HG03196 (cell line): Measurements from ENCODE around the gene NKAIN2.

Experiments used
- ATAC-seq: cut with Tn5 transposase; IDR thresholded peaks from one replicate; pipeline ENCODE4 v1.9.1; 2021; ENCODE audit not compliant: unreplicated experiment

The NKAIN2 gene

GRCh38 chr6:124479991-124480430 lies 676.3 kb downstream of the NKAIN2 start:
- ATAC-seq, result no peak

- ATAC-seq, result no peak
Observed at GRCh38 chr6:124482071-124482491, 678.4 kb downstream of the NKAIN2 start.

- ATAC-seq, result no peak
Observed at GRCh38 chr6:124487623-124488431, 684.2 kb downstream of the NKAIN2 start.

GRCh38 chr6:124490122-124490521 lies 686.5 kb downstream of the NKAIN2 start:
- ATAC-seq, result no peak

GRCh38 chr6:124493259-124493658 lies 689.6 kb downstream of the NKAIN2 start:
- ATAC-seq, result no peak

DNA sequence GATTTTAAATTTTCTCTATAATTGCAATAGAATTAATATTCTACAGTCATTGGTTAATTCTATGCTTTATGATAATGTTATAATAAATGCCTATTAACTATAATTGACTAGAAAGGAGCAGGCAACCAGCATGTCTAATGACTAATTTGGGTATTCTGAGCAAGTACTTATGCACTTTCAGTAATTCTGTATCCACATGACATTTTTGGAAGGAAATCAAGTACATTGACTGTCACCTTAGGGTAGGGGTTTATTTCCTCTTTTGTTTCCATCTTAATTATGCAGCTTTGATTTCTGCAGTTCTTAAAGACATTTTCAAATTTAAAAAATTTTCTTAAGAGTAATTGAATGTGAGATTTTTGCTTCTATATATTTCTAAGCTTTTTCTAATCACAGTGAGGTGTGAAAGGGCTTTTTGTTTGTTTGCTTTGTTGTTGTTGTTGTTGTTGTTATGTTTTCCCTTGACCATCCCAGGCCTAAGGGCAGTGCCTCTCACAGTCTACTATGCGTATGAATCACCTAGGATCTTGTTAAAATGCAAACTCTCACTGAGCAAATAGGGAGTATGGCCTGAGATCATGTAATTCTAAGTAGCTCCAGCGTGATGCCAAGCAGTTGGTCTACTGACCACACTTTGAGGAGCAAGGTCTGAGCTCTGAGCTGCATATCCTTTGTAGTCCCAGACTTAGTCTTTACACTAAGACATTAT lies 691.4 kb downstream of the NKAIN2 start:
- ATAC-seq, result no peak

DNA sequence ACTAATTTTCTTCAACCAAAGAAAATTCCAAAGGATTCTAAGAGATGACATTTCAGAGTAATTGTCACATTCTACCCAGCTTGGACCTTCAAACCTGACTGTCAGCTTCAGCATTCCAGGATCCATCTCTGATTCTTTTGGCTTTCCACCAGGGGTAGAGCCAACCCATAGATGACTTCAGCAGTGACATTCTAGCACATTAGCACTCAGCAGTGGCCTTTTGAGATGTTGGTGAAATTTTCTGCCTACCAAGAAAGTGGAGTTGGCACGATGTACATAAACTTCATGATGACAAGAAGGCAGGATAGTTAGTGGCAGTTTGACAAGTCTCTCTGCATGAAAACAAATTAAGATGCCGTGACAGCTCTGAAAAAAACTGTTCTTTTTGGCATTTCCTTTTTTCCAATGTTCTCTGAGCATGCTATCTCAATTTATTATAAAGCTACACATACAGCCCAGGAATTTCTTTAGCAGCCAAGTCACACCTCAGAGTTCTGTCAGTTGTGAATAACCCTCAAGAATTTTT lies 692.1 kb downstream of the NKAIN2 start:
- no peak for ATAC-seq

DNA sequence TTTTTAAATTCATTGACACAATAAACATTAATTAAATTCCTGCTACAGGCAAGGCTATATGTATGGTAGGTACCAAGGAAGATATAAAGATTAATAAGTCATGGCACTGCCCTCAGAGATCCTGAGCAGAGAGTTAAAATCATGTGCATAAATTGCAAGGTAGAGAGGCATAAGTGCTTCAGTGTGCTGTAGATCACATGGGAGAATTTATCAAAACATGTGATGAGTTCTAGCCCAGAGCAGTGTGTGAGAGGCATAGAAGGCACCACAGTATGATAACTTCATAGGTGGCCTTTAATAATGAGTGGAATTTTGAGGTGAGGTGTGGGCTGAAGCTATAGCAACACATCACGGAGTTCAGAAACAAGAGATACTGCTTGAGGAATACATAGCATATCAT lies 692.7 kb downstream of the NKAIN2 start:
- no peak for ATAC-seq

DNA sequence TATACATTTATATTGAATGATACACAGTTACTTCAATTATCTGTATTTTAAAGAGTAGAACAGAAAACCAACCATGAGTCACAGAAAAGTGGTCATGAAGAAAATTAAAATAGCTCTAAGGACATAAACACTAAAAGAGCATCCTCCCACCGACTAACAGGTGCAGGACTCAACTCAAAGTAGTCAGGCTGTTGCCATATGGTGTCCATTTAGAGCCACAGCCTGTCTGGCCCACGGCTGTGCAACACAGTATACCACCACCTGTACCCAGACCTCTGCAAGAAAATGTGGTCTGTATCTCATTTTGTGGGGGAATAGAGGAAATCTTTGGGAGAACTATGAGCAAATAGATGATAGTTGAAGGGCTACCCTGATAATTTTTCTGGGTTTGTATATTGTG lies 708.8 kb downstream of the NKAIN2 start:
- ATAC-seq, result no peak

GRCh38 chr6:124517339-124517738 lies 713.7 kb downstream of the NKAIN2 start:
- no peak for ATAC-seq

GRCh38 chr6:124520514-124520913 lies 716.8 kb downstream of the NKAIN2 start:
- no peak for ATAC-seq

- ATAC-seq, result no peak
Observed at GRCh38 chr6:124522335-124522734, 718.7 kb downstream of the NKAIN2 start.

GRCh38 chr6:124524491-124525200 lies 721.0 kb downstream of the NKAIN2 start:
- ATAC-seq, result no peak

GRCh38 chr6:124530926-124531325 lies 727.3 kb downstream of the NKAIN2 start:
- no peak for ATAC-seq

DNA sequence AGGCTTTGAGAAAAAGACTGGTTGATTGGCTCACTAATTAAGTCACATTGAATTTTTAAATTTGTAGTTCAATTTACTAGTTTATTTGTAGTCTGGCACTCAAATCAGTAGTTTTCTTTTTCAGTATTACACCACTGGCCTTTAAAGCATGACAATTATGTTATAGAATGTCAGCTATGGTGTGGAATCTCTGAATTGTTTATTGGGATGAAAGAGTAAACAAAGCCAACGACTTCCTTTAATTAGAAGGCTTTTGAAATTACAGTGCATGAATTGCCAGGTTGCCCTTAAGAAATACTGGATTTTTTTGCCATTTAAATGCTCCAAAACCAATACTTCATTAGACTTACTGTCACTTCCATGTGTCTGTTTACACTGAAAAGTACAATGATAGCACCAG lies 731.6 kb downstream of the NKAIN2 start:
- no peak for ATAC-seq

DNA sequence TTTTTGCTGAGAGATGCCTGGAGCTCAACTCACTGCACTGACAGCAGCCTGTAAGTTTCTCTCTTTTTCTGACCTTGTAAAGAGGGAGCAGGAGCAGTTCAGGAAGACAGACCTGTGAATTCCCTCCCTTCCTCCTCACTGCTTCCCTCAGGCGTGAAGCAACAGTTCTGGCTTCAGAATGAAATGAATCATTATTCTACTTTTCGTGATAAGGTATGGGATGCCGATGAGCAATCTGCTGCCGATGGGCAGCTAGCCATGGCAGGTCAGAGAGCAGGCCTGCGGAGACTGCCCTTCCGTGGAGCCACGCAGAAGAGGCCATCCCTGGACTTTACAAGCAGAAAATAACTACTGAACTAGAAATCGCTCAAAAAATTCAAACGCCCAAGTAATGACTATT lies 732.1 kb downstream of the NKAIN2 start:
- no peak for ATAC-seq

GRCh38 chr6:124536157-124536841 lies 732.6 kb downstream of the NKAIN2 start:
- ATAC-seq, result no peak

GRCh38 chr6:124536842-124537191 lies 733.2 kb downstream of the NKAIN2 start:
- no peak for ATAC-seq

GRCh38 chr6:124539096-124539495 lies 735.4 kb downstream of the NKAIN2 start:
- no peak for ATAC-seq

- ATAC-seq, result no peak
Observed at GRCh38 chr6:124541573-124541972, 737.9 kb downstream of the NKAIN2 start.

DNA sequence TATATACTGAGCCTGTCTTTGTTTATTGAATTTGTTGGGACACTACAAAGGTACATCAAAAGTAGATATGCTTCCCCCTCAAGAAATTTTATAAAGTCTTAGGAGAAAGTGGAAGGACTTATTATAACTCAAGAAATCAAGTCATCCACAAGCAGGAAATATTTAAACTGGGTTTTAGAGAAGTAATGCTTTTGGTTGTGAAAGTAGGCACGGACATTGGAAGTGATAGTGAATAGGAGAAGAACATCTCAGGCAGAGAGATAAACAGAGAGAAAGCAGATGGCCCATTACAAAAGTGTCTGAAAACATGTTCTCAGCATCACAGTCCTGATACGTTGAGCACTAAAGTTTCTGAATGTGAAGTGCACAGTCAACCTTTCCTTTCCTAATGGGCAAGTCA lies 742.9 kb downstream of the NKAIN2 start:
- no peak for ATAC-seq
